Erythroblast (primary cell): ENCODE data around the gene PRPSAP2.

Experiments
- GATA1 ChIP-seq: IDR thresholded peaks from 2 replicates; pipeline ENCODE4 v1.6.1; 2011; ENCODE audit warnings: low read depth, mild to moderate bottlenecking, control low read depth, low read length, moderate library complexity
- POLR2A ChIP-seq: IDR thresholded peaks from 2 replicates; pipeline ENCODE4 v1.6.1; 2011; ENCODE audit warnings: mild to moderate bottlenecking, low read length

- no peak for TF ChIP-seq POLR2A
- TF ChIP-seq GATA1: no peak
Observed at GRCh38 chr17:18961634-18962493, 103.9 kb downstream of the PRPSAP2 start.
